ENCODE measurements around the gene DNAAF2.

DNA sequence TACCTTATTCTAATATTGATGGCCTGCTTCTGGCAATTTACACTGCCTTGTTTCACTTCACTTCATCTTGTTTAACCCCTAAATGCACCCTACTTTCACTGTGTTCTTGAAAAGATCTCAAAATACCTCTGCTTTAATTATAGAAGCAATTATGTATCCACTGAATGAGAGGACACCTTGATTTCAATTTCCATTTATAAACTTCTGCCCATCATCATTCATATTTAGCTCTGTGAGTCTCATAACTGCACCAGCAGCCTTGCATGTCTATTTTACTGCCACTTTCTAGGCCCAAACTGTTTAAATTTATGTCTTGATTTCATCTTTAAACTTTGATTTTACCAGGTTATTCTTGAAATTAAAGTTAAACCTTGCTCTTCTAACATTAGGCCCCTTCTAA lies 7.1 kb upstream of the DNAAF2 start:
- no peak for TF ChIP-seq POLR2AphosphoS5 (IDR thresholded peaks at IDR 0.05; ENCODE audit: low read depth)
- TF ChIP-seq CTCF (IDR thresholded peaks at IDR 0.05; ENCODE audit: insufficient read depth, low read length): no peak
- TF ChIP-seq GABPA (IDR thresholded peaks at IDR 0.05; ENCODE audit: low read depth): no peak
- no peak for TF ChIP-seq REST (IDR thresholded peaks at IDR 0.05; ENCODE audit: insufficient replicate concordance, low read depth)

Measured in HL-60 (cell line).